K562 (cell line): ENCODE results near the gene ZDHHC18. TPM values are rescaled to one million over a fixed set of nuclear protein-coding genes. Genes with fewer than 3 reads are reported as not detected.

Experiments used
- CCNT2 ChIP-seq: IDR thresholded peaks from 2 replicates; pipeline ENCODE4 v1.6.1; 2011; ENCODE audit warnings: borderline replicate concordance, low read depth, mild to moderate bottlenecking, moderate library complexity, mixed read lengths, low read length; ENCODE audit not compliant: insufficient read length; ENCODE audit errors: extremely low read depth
- CTBP1 ChIP-seq: fragments of 450-650 bp; IDR thresholded peaks from 2 replicates; pipeline ENCODE4 v1.6.1; 2016; ENCODE audit warnings: borderline replicate concordance
- FOSL1 ChIP-seq: fragments of 200-800 bp; sonication (Bioruptor generic); conservative IDR thresholded peaks from 2 replicates; pipeline ENCODE4 v1.6.1; 2016; ENCODE audit warnings: missing genetic modification characterization, missing compliant biosample characterization
- FOXK2 ChIP-seq, 2 experiments: fragments of 450-650 bp; IDR thresholded peaks in 1 of 2; conservative IDR thresholded peaks in 1 of 2; 2 replicates each; pipeline ENCODE4 v1.6.1; 2016; ENCODE audit warnings: low read depth in 2 of 2, mild to moderate bottlenecking in 1 of 2
- FUS ChIP-seq: fragments of 200-400 bp; formaldehyde crosslinking; optimal IDR thresholded peaks from 2 replicates; pipeline ENCODE3; 2017; ENCODE audit warnings: low read depth, low read length
- HMG20B ChIP-seq: fragments of 250-450 bp; sonication (Bioruptor Pico); IDR thresholded peaks from 2 replicates; pipeline ENCODE4 v1.5.0; 2021; ENCODE audit warnings: mild to moderate bottlenecking
- HOXB6 ChIP-seq: fragments of 250-450 bp; sonication (Bioruptor Pico); IDR thresholded peaks from 2 replicates; pipeline ENCODE4 v1.5.1; 2022; ENCODE audit warnings: mild to moderate bottlenecking, borderline replicate concordance
- MAZ ChIP-seq, 2 experiments: fragments of 450-650 bp in 1 of 2; sonication (generic) in 1 of 2; formaldehyde crosslinking; IDR thresholded peaks in 1 of 2; conservative IDR thresholded peaks in 1 of 2; 2 replicates each; pipeline versions ENCODE4 v1.4.0 to v1.5.0; 2020; ENCODE audit warnings: mild to moderate bottlenecking in 1 of 2, missing genetic modification reagents in 1 of 2
- MCM2 ChIP-seq: fragments of 450-650 bp; IDR thresholded peaks from 2 replicates; pipeline ENCODE4 v1.6.1; 2017; ENCODE audit warnings: low read depth, mild to moderate bottlenecking
- MED1 ChIP-seq: sonication (generic); formaldehyde crosslinking; IDR thresholded peaks from 2 replicates; pipeline ENCODE4 v1.8.1; 2023; ENCODE audit warnings: missing genetic modification reagents, borderline replicate concordance
- MIER1 ChIP-seq: fragments of 450-650 bp; IDR thresholded peaks from 2 replicates; pipeline ENCODE4 v1.6.1; 2016; ENCODE audit warnings: antibody characterized with exemption, mild to moderate bottlenecking, low read depth
- MXI1 ChIP-seq: IDR thresholded peaks from 2 replicates; pipeline ENCODE4 v1.6.1; 2011; ENCODE audit warnings: low read depth, mild to moderate bottlenecking, improper control_type of control experiment, low read length
- POLR2B ChIP-seq: fragments of 450-650 bp; IDR thresholded peaks from 2 replicates; pipeline ENCODE4 v1.6.1; 2018; ENCODE audit warnings: low read depth; ENCODE audit not compliant: partially characterized antibody
- RBM25 ChIP-seq: fragments of 200-400 bp; formaldehyde crosslinking; IDR thresholded peaks from 2 replicates; pipeline ENCODE4 v1.6.1; 2018; ENCODE audit warnings: low read length, low read depth, moderate library complexity; ENCODE audit not compliant: severe bottlenecking
- SMAD3 ChIP-seq: fragments of 450-650 bp; formaldehyde crosslinking; conservative IDR thresholded peaks from 2 replicates; pipeline ENCODE4 v1.4.0; 2020; ENCODE audit warnings: mild to moderate bottlenecking
- SMARCE1 ChIP-seq: fragments of 450-650 bp; IDR thresholded peaks from 2 replicates; pipeline ENCODE4 v1.7.1; 2016; ENCODE audit warnings: mild to moderate bottlenecking
- TAF15 ChIP-seq: fragments of 200-400 bp; formaldehyde crosslinking; IDR thresholded peaks from 2 replicates; pipeline ENCODE4 v1.6.1; 2017; ENCODE audit warnings: mild to moderate bottlenecking, low read depth, low read length, moderate library complexity
- TARDBP ChIP-seq: fragments of 450-650 bp; IDR thresholded peaks from 2 replicates; pipeline ENCODE4 v1.6.1; 2016
- YY1 ChIP-seq, 3 experiments: IDR thresholded peaks; 2 replicates each; pipeline ENCODE4 v1.6.1; 2011; ENCODE audit warnings: low read length in 2 of 3, mild to moderate bottlenecking in 2 of 3, moderate library complexity in 2 of 3, borderline replicate concordance in 1 of 3, control low read depth in 1 of 3, low read depth in 1 of 3; ENCODE audit not compliant: insufficient read depth in 3 of 3, insufficient replicate concordance in 2 of 3, control insufficient read depth in 1 of 3, insufficient read length in 1 of 3; ENCODE audit errors: extremely low read depth in 1 of 3
- ZBTB17 ChIP-seq: fragments of 450-650 bp; formaldehyde crosslinking; IDR thresholded peaks from 2 replicates; pipeline ENCODE4 v1.4.0; 2020; ENCODE audit warnings: mild to moderate bottlenecking
- ZNF197 ChIP-seq: fragments of 200-800 bp; sonication (Bioruptor generic); IDR thresholded peaks from 2 replicates; pipeline ENCODE4 v1.6.1; 2016; ENCODE audit warnings: low read depth, missing genetic modification characterization, missing compliant biosample characterization
- ZNF212 ChIP-seq: fragments of 450-650 bp; formaldehyde crosslinking; IDR thresholded peaks from 2 replicates; pipeline ENCODE4 v1.4.0; 2020; ENCODE audit warnings: mild to moderate bottlenecking
- ZNF584 ChIP-seq: fragments of 200-800 bp; sonication (Bioruptor generic); IDR thresholded peaks from 2 replicates; pipeline ENCODE4 v1.6.1; 2016; ENCODE audit warnings: low read depth, mild to moderate bottlenecking, missing genetic modification characterization, missing compliant biosample characterization
- ZNF696 ChIP-seq: fragments of 250-450 bp; sonication (Bioruptor Pico); conservative IDR thresholded peaks from 2 replicates; pipeline ENCODE4 v1.4.0; 2020; ENCODE audit warnings: mild to moderate bottlenecking, moderate library complexity
- ZNF766 ChIP-seq: fragments of 200-800 bp; sonication (Bioruptor generic); conservative IDR thresholded peaks from 2 replicates; pipeline ENCODE4 v1.6.1; 2016; ENCODE audit warnings: missing genetic modification characterization, missing compliant biosample characterization
- polyA plus RNA-seq, 8 experiments: library from polyadenylated mRNA; depleted of rRNA in 4 of 8; stranded (reverse) in 5 of 8; unstranded in 3 of 8; fragments of >200 nt; fragmentation: Nextera tagmentation in 2 of 8; fragmentation: Illumina TruSeq in 1 of 8; extraction: Ambion mirVana in 2 of 8; extraction: Trizol in 1 of 8; gene quantifications; 2 replicates each; pipeline versions ENCODE4 v1.2.1 to v1.2.3, GENCODE V29; 2011 to 2014; ENCODE audit warnings: inconsistent platforms in 1 of 8, missing spikeins in 1 of 8
- total RNA-seq, 7 experiments: library from RNA; depleted of rRNA in 6 of 7; stranded (reverse); fragments of >200 nt in 6 of 7; fragmentation: Illumina TruSeq in 2 of 7; extraction: Trizol in 2 of 7; gene quantifications; 2 replicates each; pipeline versions ENCODE4 v1.2.1 to v1.2.3, GENCODE V29; 2011 to 2021; ENCODE audit warnings: low replicate concordance in 1 of 7
- TF ChIP-seq, protein P1 (sequence below): sonication (generic); formaldehyde crosslinking; IDR thresholded peaks from 2 replicates; pipeline ENCODE4 v1.8.0; 2022; ENCODE audit warnings: mild to moderate bottlenecking, low read depth, missing genetic modification reagents
- TF ChIP-seq, protein P2 (sequence below): fragments of 250-450 bp; sonication (Bioruptor Pico); IDR thresholded peaks from 2 replicates; pipeline ENCODE4 v1.5.0; 2021

Gene ZDHHC18
- total and polyA plus RNA-seq, 9 of the 15 experiments (the other 6 are each of a cell fraction or from before 2014, with no cell fraction given) = 0.42 to 35.6 (median 15.8) TPM

DNA sequence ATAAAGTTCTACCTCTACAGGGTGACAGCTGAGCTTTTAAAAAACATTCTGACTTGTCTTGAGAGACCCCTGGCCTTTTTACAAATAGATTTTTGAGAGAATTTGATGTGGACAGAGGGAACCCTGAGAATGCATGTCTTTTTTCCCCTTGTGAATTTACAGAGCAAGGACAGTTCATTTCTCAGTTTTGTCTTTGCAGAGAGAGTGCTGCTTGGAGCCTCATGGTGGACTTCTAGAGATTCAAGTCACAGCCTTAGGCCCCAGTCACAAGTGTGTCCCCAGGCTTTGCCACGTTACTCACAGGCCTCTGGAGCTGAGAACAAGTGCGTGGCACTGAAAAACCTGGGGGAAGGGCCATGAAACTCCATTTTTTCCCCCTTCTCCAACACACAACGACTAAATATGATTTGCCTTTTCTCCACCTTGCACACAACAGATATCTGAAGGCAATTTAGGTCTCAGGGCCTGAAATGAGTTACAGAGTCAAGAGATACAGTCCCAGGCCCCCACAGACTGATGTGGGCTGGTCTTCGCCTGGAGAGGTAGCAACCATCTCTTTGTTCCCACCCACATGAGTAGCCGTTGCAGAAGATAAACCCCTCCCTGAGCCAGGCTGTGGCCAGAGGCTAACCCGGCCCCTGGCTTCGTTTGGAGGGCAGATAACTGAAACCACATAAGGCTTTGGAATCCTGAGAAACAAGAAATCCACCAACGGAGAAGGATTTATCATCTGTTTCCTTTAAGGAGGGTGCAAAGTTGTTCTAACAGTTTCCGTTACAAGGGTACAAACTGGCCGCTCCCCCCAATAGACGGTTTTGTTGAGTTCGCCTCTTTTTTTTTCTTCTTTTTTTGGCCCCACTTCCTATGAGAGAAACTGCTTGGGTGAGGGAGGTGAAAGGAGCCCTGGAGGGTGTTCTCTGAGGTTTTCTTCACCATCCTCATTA lies 39.8 kb upstream of the ZDHHC18 start (continued):
- TF ChIP-seq, protein P1, sequence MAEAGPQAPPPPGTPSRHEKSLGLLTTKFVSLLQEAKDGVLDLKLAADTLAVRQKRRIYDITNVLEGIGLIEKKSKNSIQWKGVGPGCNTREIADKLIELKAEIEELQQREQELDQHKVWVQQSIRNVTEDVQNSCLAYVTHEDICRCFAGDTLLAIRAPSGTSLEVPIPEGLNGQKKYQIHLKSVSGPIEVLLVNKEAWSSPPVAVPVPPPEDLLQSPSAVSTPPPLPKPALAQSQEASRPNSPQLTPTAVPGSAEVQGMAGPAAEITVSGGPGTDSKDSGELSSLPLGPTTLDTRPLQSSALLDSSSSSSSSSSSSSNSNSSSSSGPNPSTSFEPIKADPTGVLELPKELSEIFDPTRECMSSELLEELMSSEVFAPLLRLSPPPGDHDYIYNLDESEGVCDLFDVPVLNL (CRISPR knock-in tag) = no peak
- TF ChIP-seq MED1 (CRISPR knock-in tag) = no peak
- TF ChIP-seq MIER1 = no peak
- peak in 1 of 2 experiments; percentile 78; a peak in 3 of 4 replicates for TF ChIP-seq MAZ (CRISPR knock-in tag; conservative IDR thresholded peaks at IDR 0.05 in 1 of 2, IDR thresholded peaks at IDR 0.05 in 1 of 2)
- peak; percentile 56 for TF ChIP-seq ZNF197 (CRISPR knock-in tag)
- TF ChIP-seq TAF15 = no peak
- TF ChIP-seq RBM25 = no peak
- TF ChIP-seq CCNT2 = peak; percentile 11
- 0 out of 2 replicates have a peak, but pooled peaks have one; percentile 50 for TF ChIP-seq ZNF696 (CRISPR knock-in tag)
- peak; percentile 62 to 87; a peak in 3 of 4 replicates for TF ChIP-seq FOXK2 (conservative IDR thresholded peaks at IDR 0.05 in 1 of 2, IDR thresholded peaks at IDR 0.05 in 1 of 2; ENCODE audit: low read depth in 2 of 2)
- TF ChIP-seq ZNF766 = peak; percentile 85
- TF ChIP-seq, protein P2, sequence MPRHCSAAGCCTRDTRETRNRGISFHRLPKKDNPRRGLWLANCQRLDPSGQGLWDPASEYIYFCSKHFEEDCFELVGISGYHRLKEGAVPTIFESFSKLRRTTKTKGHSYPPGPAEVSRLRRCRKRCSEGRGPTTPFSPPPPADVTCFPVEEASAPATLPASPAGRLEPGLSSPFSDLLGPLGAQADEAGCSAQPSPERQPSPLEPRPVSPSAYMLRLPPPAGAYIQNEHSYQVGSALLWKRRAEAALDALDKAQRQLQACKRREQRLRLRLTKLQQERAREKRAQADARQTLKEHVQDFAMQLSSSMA = no peak
- no peak; the same call in 1 of the 2 replicates for TF ChIP-seq SMAD3
- peak; percentile 64; the same call in 1 of the 2 replicates for TF ChIP-seq FOSL1
- no peak for TF ChIP-seq ZBTB17 (CRISPR knock-in tag)
- TF ChIP-seq HOXB6 (CRISPR knock-in tag) = no peak
- TF ChIP-seq TARDBP = peak; percentile 81; the same call in 1 of the 2 replicates
- peak; percentile 81; the same call in 1 of the 2 replicates for TF ChIP-seq CTBP1
- TF ChIP-seq FUS = no peak
- peak; percentile 73 for TF ChIP-seq SMARCE1
- peak in 2 of 3 experiments; percentile 73 to 84 for TF ChIP-seq YY1 (IDR thresholded peaks at IDR 0.05; ENCODE audit: borderline replicate concordance in 1 of 3, control insufficient read depth in 1 of 3, extremely low read depth in 1 of 3, insufficient read depth in 3 of 3, insufficient read length in 1 of 3, insufficient replicate concordance in 2 of 3, low read depth in 1 of 3, low read length in 2 of 3)
- no peak for TF ChIP-seq ZNF212 (CRISPR knock-in tag)
- TF ChIP-seq MXI1 = no peak
- TF ChIP-seq ZNF584 (CRISPR knock-in tag) = peak; percentile 42; the same call in 1 of the 2 replicates
- no peak for TF ChIP-seq HMG20B
- TF ChIP-seq MCM2 = no peak
- TF ChIP-seq POLR2B = peak; percentile 94
